Activated CD8-positive, alpha-beta memory T cell treated with anti-CD3 and anti-CD28 coated beads for 4 hours (primary cell): ENCODE measurements around the gene AMZ1.
"Not testable (repeated sequence)": the region's sequence is repeated elsewhere in the genome, so short reads cannot be mapped to it uniquely, and the experiment has no call there.

ENCODE experiments used
- DNase-seq, 2 donors: peaks; one replicate each; pipeline ENCODE4 v3.0.0-alpha.2; 2020; ENCODE audit warnings: low read depth in 2 of 2

Gene AMZ1

DNA sequence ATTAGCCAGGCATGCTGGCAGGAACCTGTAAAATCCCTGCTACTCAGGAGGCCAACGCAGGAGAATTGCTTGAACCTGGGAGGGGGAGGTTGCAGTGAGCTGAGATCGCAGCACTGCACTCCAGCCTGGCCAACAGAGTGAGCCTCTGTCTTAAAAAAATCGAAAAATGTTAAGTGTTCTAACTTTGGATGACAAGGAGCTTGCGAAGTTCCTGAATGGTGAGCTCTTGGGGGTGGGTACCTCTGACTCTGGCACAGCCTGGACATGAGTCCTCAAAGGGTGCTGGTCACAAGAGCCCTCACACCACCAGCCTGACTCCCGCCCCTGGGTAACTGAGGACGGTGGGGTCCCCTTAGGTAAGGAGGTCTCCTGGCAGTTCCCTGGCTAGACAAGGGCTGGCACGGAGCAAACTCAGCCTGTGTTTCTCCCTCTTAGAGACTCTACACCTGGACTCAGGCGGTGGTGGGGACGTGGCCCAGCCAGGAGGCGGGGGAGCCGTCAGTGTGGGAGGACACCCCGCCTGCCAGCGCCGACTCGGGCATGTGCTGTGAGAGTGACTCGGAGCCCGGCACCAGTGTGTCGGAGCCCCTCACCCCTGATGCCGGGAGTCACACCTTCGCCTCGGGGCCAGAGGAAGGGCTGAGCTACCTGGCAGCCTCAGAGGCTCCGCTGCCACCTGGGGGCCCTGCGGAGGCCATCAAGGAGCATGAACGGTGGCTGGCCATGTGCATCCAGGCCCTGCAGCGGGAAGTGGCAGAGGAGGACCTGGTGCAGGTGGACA lies 24.1 kb downstream of the AMZ1 start:
- no peak for DNase-seq

DNA sequence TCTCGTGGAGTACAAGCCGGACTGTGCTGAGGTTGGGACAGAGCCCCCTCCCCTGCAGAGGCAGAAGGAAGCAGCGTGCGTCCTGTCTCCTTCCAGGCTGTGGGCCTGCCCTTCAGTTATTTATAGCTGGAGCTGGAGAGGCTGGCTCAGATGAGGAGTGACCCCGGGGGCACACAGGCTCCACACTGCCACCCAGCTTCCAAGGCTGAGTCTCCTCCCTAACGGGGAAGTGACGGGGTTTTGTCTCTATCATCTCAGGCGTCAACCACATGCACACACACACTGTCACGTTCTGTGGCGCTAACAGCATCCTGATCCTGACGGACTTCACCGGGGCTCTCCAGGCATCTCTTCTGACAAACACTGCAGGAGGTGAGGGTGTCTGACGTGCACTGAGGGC lies 25.4 kb downstream of the AMZ1 start:
- no peak for DNase-seq

DNA sequence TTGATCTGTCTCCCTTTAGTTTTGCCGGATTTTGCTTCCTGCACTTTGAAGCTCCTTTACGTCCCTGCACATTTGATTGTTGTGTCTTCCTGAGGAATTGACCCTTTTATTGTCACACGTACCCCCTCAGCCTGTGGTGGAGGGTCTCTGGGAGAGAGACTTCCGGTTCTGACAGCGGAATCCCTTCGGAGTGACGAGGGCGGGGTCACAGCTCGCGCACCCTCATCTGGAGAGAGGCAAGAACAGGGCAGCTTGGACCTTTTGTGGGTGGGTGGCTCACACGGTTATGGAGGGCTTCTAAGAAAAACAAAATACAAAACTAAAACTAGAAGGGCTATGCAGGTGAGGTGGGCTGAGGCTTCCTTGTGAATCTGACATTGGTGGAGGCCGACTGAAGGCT lies 26.0 kb downstream of the AMZ1 start:
- DNase-seq = no peak

DNA sequence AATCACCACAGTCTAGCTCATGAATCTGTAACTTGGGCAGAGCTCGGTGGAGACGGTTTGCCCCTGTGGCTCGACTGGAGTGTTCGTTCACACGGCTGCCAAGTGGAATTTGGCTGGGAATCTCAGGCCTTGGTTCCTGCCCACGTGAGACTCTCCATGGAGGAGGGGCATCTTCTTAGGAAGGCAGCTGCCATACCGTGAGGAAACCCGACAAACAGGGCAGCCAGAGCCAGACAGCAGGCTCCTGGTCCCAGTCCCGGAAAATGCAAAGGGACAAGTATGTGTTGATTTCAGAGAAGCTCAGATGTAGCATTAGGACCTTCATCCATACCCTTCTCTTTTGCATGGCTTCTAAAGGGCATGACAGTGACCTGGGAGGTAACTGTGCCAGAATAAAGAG lies 26.6 kb downstream of the AMZ1 start:
- DNase-seq = no peak

DNA sequence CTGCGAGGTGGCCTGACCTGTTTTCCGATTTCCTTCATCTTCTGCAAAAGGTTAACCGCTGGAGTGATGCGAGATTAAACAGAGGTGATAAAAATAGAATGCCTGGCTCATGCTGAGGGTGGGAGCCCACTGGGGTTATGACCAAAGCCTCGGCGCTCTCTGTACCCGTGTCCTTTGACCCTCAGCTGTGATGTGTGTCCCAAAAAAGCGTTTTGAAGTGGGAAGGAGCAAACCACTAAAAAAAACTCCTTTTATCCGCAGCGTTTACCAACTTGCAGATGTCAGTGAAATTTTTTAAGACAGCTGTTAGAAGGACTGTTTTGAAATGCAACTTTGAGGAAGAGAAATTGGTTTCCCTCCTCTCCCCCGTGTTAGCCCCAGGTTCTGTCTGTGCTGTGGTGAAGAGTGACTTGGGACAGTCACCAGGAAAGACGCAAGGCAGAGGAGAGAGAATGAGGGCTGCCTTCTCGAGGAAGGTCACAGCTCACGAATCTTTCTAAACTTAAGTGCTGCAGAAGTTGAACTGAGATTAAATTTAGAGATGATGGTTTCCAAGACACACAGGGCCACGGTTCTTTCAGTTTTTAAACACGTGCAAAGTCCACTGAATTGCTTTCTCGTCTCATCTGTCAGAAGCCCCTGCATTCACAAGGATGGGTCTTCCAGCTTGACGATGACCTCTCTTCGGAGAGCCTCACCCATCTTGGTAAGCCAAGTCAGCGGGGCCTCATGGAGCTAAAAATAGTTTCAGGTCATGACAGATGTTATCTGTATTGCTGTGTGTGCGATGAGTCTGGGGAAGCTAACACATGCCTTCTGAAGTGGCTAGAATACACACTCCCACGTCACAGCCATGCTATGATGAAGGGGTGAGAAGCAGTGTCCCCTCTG lies 27.6 kb downstream of the AMZ1 start:
- peak in 1 of 2 donors; percentile 44 for DNase-seq

DNA sequence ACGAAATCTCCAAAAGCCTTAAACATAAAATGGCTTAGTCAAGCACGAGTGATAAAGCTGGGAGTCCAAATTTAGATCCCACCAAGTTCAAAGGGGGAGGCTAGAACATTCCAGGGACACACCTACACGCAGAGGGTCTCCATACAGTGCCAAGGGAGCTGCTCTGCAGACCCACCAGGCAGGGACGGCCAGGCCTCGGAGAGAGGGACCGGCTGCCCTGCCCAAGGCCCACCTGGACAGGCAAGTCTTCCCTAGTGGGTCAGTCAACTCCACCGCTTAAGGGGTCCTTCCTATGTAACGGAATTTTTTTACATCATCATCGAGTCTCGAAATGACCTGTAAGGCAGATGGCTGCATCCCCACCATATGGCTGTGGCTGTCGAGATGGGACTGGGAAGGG lies 28.5 kb downstream of the AMZ1 start:
- no peak for DNase-seq

DNA sequence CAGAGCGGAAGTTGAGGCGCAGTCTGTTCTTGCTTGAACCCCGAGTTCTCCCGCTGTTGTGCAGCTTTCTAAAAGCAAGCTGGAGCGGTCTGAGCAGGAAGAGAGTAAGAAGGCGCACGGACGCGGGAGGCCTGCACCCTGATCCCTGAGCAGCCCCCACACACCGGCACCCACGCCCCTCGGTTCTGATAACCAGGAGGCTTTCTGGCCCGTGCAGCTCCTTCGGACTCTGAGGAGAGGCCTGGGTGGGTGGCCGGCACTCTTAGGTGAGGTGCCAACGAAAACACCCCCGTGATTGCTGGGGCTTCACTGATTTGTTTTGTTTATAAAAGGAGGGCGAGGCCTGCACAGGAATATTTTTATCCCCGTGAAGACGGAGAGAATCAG lies 28.9 kb downstream of the AMZ1 start:
- DNase-seq = no peak

DNA sequence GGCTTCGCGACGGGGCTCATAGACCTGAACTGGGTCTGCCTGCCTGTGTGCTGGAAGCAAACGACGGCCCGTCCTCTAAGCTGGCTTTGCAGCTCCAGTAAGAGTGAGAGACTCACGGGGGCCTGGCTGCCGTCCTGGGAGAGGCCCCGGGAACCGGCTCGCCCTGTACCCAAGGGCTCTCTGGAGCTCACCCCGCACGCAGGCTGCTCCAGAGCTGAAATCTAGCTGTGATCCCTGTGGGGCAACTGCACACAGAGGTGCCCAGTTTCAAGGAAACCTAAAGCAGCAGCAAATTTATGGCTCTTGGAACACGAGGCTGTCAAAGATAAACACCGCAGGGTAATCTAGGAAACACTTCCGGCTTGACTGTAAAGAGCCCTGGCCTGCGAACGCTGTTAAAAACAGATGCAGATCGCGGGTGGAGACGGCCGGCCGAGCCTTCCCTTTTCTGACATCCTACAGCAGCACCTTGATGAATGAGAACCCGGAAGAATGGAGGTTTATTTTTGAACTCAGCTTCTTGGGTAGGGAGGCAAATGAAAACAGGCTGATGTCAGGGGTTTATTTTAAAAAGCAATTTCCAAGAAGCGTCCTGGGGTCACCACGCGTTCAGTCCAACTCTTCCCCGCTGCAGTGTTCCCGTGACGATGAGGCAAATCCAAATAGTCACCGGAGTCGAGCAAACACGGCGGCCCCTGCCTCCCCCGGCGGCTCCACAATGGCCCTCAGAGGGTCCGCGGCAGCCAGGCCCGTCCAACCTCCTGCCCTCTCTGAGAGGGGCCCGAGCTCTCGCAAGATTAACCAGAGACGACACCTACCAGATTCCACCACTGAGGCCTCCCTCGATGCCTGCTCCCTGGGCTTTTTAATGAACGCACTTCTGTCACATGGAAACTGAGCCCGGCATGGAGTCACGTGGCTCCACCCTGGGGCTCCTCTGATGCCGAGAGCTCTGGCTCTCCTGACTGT lies 29.6 kb downstream of the AMZ1 start:
- DNase-seq = no peak

DNA sequence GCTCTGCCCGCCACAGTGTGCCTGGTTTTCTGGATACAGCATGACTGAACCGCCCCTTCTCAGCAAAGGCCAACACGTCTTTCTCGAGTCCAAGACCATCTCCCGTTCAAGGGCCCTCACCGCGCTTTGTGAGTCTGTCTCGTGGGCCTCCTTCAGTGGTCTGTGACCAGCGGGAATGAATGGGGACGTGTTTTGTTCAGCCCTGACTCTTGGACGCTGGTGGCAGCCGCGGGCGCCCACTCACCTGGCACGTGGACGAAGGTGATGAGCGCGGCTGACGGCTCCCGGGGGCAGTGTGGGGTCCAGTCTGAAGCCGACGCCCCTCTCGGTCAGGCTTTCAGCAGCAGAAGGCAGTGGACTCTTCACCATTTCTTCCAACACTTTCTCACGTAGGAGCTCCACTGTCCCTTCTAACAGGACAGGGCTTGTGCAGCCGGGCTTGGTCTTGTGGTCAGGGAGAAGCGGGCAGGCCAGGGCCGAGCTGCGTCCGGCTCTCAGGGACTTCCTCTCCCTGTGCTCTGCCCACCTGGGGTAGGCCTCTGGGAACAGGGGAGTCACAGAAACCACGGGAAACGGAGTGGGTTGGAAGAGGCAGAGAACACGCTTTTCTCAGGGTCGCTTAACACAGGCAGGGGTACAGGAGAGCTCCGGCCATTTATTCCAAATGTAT lies 30.4 kb downstream of the AMZ1 start:
- DNase-seq = no peak

DNA sequence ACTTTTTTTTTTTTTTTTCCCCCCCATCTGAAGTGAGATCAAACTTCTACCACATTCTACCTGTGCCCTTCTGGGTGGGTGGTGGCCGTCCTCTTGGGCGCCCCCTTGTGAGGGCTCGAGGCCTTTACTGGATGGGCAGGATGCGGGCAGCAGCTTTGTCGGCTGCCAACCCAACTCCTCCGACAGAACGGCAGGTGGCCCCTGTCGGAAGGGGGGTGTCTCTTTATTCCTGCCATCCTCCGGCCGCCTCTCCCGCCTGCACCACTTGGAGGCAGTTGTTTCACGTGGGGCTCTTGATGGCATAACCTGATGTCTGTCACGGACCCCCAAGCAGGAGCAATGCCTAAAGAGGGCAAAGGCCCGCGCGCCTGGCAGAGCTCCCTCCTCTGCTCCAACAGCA lies 31.0 kb downstream of the AMZ1 start:
- DNase-seq = peak; percentile 28 to 35

DNA sequence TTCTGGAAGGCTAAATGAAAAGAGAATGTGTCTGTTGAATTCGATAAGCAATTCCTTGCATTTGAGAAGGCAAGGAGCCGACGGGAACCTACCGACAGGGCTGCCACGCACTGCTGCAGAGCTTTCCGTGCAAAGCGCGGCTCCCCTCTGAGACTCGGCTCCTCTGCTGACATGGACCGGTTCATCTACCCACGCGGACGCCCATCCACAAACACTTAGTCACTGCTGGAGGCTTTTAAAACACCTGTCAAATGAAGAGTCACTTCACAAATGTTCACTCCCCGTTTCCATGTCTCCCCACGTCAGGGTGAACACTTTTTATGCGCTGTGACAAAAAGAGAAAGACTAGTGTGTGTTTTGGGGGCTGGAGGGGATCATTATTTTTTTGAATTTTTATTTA lies 32.0 kb downstream of the AMZ1 start:
- DNase-seq = no peak

DNA sequence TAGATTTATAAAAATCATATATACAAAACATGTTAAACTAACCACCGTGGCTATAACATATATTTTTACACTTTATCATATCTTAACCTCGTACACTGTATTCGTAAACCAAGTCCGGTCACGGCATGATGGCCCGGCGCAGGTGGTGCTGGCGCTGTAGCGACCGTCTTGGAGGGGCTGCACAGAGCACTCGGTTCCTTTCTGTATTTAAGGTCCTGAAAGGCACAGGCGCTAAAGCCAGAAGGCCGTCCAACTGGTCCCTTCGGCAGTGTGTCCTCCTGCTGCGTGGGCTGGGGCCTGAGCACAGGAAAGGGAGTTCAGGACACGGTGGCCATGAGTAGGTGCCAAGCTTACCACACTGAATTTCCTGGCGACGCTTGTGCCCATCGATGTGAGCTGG lies 33.8 kb downstream of the AMZ1 start:
- no peak for DNase-seq

DNA sequence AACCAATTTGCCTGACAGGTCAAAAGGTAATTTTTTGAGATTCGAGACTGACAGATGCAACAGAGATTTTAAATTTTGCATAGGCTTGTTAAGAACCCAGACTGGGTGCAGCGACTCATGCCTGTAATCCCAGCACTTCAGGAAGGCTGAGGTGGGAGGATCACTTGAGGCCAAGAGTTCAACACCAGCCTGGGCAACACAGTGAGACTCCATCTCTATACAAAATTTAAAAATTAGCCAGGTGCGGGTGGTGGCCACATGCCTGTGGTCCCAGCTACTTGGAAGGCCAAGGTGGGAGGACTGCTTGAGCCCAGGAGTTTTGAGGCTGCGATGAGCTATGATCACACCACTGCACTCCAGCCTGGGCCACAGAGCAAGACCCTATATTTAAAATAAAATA lies 34.6 kb downstream of the AMZ1 start:
- no peak for DNase-seq

DNA sequence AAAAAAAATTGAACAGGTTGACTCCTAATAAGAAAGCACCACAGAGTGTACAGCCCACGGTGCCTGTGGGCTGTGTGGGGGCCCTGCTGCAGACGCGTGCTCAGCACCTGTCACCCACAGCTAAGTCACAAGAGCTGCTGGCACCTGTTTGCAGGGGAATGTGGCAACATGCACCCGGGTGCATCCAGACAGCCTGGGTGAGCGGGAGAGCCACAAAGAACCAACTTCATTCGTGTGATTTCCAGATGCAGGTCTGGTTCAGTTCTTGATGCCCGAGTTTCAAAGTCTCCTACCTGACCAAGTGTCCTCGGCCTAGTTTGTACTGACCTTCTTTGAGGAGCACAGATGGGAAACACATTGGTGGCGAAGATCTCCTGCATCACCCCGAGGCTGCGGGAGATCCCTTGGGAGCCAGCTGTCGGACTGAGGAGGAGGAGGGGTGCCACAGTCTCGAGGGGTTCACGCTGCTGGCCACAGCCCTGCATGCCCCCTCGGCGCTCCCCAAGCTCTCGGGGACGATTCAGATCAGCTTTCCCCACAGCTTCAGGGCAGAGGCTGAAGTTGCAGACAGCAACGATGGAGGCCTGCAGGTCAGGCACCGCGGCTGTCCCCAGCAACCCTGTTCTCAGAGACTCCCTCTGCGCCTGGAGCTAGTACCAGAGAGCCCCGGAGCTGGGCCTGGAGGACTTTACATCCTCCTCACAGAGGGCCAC lies 35.3 kb downstream of the AMZ1 start:
- DNase-seq = no peak

DNA sequence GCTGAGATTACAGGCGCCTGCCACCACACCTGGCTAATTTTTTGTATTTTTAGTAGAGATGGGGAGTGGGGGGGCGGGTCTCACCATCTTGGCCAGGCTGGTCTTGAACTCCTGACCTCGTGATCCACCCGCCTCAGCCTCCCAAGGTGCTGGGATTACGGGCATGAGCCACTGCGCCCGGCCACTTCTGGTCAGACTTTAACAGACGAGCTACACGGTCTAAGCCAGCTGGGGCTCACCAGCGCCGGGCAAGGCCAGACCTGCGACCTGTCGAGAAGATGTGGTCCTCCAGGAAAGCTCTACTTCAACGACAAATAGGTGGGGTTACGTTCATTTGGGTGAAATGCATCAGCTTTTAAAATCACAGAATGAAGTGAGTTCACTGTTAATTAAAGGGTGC lies 36.0 kb downstream of the AMZ1 start:
- DNase-seq = not testable (repeated sequence)

DNA sequence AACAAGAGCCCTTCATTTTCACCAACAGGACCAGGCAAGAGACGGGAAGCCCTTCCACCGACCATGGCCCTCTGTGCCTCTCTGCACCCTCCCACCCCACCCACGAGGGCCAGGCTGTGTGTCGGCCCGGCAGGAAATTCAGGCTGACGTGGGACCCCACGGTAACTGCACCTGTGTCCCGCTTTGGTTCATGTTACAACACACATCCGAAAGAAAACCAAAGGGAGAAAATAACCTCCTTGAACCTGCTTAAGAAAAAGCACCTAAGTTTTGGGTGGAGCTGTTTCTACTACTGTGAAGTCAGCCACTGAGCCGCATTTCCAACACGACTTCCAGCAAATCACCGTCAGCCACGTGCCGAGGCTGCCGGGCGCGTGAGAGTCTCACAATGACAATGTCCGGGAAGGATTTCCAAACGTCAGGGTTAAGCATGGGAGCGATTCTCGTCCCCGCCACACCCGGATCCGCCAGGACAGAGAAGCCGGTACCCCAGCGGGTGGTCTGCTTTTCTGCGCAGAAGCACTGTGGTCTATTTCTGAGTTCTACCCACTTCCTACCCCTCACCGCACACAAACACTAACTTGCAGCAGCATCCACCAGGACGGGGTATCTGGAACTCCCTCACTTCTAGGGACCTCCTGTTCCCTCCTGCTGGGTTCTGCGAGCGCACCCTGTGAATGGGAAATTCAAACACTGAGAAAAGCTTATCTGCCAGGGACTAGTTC lies 36.6 kb downstream of the AMZ1 start:
- no peak for DNase-seq

DNA sequence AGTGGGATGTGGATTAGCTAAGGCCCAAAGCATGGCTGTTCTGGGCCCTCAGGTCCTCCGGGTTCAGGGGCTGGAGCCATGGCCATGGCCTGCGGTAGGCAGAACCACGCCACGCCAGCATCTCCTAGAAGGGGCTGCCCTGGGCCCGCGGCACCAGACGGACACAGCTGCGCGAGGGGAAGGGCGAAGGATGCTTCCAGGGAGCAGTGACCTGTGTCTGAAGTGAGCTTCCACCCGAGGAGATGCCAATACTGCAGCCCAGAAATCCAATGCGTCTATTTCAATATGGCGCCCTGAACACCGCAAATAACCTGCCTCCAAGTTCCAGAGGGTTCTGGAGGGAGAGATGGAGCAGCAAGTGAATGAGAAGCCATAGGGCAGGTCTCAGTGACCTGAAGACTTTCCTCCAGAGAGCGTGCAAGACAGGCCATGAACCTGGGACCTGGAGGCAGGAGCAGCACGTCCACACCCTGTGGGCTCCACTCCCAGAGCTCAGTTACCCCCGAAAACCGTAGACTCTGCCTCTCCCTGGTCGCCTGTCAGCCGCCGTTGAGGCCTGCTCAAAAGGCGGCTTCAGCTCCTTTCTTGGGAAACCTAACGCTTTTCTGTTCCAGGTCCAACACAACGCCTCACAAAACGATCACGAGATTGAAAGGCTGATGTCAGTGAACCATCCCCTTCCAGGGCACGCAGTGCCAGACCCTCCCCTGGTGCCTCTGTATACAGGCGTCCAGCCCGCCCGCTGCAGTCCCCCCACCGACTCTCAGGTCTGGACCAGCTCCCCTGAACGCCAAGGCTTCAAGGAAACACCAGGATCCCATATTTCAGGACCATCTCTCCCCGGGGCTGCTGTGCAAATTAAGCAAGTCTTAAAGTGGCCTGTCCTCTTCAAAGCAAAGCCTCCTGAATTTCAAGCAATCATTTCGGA lies 37.4 kb downstream of the AMZ1 start:
- no peak for DNase-seq

DNA sequence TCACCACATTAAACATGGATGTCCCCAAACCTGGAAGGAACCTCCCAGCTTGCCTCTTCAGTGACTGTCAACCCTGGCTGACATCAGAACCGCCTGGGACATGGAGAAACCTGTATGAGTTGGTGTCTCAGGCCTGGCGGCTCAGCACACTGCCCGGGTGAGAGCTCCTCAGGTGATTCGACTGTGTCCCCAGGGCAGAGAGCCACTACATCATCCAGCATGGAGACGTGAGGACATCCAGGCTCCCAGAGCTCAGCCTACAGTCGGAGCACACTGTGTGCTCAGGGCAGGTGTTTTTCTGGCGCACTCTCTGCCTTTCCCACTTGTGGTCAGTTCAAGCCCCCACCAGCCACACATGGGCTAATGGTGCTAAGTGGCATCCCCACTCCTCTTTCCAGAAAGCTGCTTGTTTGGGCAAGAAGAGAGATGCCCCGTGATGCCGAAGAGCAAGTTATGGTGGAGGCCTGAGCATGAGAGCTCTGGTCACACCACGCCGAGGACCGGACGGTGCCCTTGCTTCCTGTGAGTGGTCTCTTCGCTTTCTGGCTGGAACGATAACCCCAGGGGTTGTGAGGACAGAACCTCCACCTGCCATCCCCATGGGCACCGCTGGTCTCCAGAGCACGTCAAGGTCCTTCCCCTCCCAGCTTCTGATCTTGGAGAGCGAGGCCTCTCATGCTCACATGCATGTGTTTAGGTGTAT lies 38.5 kb downstream of the AMZ1 start:
- no peak for DNase-seq
